ENCODE measurements around the gene ZNF330.

DNA sequence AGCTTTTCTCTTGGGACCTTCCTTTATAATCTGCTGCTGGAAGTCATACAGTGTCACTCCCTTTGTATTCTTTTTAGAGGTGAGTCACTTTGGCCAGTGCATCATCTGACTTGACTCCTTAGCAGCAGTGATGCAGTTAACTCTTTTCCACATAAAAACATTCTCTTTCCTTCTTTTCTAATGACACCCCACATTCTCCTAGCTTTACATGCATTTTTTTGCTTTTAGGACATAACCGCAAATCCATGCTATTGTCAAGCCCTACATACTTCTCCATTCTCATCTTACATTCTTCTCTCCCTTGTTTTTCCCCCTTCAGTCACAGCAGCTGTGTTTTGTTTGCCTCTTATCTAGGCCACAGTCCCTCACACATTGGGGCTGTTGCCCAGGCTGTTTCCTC is 55.1 kb downstream of the ZNF330 start:
- TF ChIP-seq CTCF (conservative IDR thresholded peaks at IDR 0.05; ENCODE audit: low read length) (no peak), EZH2phosphoT487 (IDR thresholded peaks at IDR 0.05; ENCODE audit: borderline replicate concordance, low read depth, low read length) (no peak)

Data from OCI-LY7 (cell line).